GM13977 (cell line): ENCODE measurements around the gene GABRA5.
"Not testable (repeated sequence)": the region's sequence is repeated elsewhere in the genome, so short reads cannot be mapped to it uniquely, and the experiment has no call there.

ENCODE experiments used
- DNase-seq: peaks from one replicate; pipeline ENCODE4 v3.0.0; 2012; ENCODE audit warnings: low spot score
- in situ Hi-C: fragments of 300-500 bp; cut with MboI; formaldehyde crosslinking; loops from one replicate; pipeline ENCODE4 v1.12.0; 2022; ENCODE audit warnings: low sequenced_read_pairs, low pct_unique_long_range_greater_than_20kb, mixed read lengths, inconsistent platforms; ENCODE audit not compliant: unreplicated experiment
- TF ChIP-seq, protein P1 (sequence below): IDR thresholded peaks from 2 replicates; pipeline ENCODE4 v1.5.1; 2012; ENCODE audit warnings: mild to moderate bottlenecking, control low read depth; ENCODE audit not compliant: insufficient read depth; ENCODE audit errors: extremely low read depth, missing control alignments

The GABRA5 gene

DNA sequence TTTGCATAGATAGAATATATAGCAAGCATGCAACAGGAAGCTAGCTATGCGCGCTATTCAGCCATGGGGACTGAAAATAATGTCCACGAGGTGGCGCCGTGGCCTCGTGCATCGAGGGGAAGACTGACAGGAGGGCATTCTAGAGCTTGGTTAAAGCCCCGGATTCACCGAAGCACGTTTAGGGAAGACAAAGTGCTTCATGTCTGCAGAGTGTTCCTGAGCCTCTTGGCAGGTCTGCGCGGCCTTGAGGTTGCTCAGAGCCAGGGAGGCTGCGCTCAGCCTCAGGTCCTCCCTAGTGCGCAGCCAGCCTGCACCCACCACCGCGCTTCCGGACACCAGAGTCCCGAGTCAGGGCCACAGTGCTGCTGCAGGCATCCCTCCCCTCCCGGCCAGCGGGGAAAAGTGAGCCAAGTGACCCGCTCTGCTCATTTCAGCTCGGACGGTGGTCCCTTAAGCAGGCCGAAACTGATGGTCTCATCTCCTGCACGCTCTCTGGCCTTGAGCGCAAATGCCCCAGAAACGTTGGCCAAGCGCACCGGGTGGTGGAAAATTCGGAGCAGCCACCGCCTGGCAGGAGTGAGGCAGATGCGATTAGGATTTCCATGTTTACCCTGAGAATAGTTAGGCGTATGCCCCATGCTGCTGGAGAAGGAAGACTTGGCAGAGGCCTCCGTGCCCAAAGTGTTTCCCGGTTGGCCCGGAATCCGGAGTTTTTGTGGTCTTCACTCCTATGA is 24.8 kb downstream of the GABRA5 start:
- in situ Hi-C loops = no loop called here
- DNase-seq = peak; percentile 64
- TF ChIP-seq, protein P1, sequence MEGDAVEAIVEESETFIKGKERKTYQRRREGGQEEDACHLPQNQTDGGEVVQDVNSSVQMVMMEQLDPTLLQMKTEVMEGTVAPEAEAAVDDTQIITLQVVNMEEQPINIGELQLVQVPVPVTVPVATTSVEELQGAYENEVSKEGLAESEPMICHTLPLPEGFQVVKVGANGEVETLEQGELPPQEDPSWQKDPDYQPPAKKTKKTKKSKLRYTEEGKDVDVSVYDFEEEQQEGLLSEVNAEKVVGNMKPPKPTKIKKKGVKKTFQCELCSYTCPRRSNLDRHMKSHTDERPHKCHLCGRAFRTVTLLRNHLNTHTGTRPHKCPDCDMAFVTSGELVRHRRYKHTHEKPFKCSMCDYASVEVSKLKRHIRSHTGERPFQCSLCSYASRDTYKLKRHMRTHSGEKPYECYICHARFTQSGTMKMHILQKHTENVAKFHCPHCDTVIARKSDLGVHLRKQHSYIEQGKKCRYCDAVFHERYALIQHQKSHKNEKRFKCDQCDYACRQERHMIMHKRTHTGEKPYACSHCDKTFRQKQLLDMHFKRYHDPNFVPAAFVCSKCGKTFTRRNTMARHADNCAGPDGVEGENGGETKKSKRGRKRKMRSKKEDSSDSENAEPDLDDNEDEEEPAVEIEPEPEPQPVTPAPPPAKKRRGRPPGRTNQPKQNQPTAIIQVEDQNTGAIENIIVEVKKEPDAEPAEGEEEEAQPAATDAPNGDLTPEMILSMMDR = peak; percentile 70

DNA sequence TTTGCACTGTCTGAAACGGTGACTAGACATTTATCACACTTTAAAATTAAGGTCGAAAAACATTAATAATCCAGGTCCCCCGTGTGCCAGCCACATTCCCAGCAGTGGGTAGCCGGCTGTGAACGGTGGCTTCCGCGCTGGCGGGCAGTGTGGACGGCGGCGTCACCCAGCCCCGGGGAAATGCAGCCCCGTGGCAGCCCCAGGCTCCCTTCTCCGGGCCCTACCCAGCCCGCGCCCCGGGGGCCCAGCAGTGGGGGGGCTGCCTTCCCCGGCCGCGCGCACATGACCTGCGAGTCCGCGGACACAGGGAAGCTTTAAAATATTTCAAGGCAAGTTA is 25.3 kb downstream of the GABRA5 start:
- TF ChIP-seq, protein P1 = no peak
- in situ Hi-C loops = no loop called here

DNA sequence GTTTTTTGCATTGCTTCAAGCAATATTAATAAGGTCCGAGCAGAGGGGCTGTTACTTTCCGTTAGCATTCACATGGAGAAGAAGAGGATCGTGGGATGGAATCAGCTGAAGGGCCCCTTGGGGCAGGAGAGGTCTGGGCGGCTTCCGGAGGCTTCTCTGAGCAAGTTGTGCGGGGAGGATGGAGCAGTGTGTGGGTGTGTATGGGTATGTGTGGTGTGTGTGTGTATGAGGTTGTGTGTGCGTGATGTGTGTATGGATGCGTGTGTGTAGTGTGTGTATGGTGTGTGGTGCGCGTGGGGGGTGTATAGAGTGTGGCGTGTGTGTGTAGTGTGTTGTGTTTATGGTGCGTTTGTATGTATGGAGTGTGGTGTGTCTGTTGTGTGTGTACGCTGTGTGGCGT is 25.8 kb downstream of the GABRA5 start:
- no peak for DNase-seq
- in situ Hi-C loops = no loop called here
- TF ChIP-seq, protein P1 = no peak

More for the DNA sequence above, 25.3 kb downstream of the GABRA5 start:
- DNase-seq = peak; percentile 3

DNA sequence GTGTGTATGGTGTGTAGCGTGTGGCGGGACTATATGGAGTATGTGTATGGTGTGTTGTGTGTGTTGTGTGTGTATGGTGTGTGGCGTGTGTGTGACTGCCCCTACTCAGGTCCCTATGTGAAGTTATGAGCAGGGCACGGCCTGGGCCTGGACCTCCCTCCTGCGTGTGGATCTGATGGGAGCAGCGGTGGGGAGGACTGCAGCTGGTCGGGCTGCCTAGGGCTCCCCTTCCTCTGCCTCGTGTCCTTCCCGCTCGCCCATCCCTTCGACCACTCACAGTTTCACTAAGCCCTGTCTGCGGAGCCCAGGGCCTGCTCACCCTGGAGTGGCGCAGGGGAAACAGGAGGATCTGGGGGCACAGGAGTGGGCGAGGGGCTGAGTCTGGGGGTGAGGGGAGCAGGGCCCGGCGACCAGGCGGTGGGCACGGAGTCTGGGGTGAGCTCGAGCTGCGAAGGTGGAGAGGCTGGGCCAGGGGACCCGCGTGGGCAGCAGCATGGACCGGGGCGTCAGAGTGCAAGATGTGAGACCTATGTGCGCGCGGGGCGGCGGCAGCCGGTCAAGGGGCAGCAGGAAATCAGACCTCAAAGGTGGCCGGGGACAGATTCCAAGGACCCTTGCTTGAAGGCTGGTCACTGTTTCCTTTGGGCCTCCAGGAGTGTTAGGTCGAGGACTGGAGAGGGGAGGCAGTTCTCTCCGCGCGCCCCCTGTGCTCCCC is 26.6 kb downstream of the GABRA5 start:
- in situ Hi-C loops = no loop called here
- DNase-seq = peak; percentile 9
- TF ChIP-seq, protein P1 = no peak

DNA sequence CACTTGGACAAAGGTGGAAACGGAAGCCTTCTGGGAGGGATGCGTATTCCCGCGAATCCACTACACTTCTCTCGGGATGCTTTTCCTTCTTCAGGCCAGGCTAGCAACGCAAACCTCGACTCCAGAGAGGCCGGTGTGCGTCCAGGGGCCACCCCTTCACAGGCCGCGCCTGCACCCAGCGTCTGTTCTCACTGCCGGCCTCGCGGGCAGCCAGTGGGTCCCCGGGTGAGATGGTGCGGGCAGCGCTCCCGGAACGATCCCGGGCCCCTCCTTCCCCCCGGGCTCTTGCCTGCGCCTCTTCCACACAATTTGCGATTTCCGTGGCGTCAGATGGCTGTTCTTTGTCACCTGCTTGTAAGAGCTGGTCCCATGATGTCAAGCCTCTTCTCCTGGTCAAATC is 27.3 kb downstream of the GABRA5 start:
- TF ChIP-seq, protein P1 = no peak
- in situ Hi-C loops = no loop called here
- no peak for DNase-seq

DNA sequence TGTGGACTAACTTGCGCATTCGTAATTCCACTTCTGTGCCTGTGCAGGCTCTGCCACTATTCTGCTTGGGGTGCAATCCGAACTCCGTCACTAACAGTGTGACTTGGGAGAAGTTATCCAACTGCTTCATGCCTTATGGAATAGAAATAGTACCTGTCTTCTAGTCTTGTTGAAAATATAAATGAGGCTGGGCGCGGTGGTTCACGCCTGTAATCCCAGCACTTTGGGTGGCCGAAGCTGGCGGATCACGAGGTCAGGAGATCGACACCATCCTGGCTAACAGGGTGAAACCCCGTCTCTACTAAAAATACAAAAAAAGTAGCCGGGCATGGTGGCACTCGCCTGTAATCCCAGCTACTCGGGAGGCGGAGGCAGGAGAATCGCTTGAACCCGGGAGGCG is 28.5 kb downstream of the GABRA5 start:
- DNase-seq, in situ Hi-C loops: not testable (repeated sequence)

DNA sequence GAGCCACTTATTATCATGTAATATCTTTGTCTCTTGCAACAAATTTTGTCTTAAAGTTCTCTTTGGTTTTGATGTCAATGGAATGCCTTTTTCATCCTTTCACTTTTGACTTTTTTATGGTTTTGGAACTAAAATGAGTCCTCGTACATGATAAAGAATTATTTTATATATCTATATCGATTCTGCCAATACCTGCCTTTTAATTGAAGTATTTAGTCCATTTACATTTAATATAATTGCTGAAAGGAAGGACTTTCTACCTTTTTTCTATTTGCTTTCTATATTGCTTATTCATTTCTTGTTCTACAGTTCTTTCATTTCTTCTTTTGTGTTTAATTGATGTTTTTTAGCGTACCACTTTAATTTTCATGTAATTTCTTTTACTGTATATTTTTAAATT is 32.8 kb downstream of the GABRA5 start:
- in situ Hi-C loops = no loop called here
- DNase-seq = no peak
- TF ChIP-seq, protein P1 = no peak
